Spleen (tissue), 11 donors: ENCODE results near the gene TENM4. TPM values are rescaled to one million over a fixed set of nuclear protein-coding genes. Genes with fewer than 3 reads are reported as not detected.

Experiments used
- DNase-seq: peaks from one replicate; pipeline ENCODE4 v3.0.0-alpha.2; 2020
- H3K27ac ChIP-seq, 8 donors: fragments of 200-600 bp; sonication (generic) in 7 of 8; 1 replicate in 4 of 8; 2 replicates in 4 of 8; pipeline versions ENCODE4 v1.5.0 to v1.8.0; 2016 to 2021; ENCODE audit warnings: inconsistent platforms in 4 of 8, mild to moderate bottlenecking in 4 of 8, moderate library complexity in 1 of 8
- H3K27me3 ChIP-seq, 7 donors: fragments of 200-600 bp; sonication (generic) in 6 of 7; replicated peaks in 1 of 7; 1 replicate in 4 of 7; 2 replicates in 3 of 7; pipeline versions ENCODE4 v1.5.0 to v1.8.0; 2016 to 2021; ENCODE audit warnings: inconsistent platforms in 3 of 7, mild to moderate bottlenecking in 1 of 7
- H3K36me3 ChIP-seq, 6 donors: fragments of 200-600 bp; sonication (generic) in 5 of 6; 1 replicate in 4 of 6; 2 replicates in 2 of 6; pipeline versions ENCODE4 v1.5.0 to v1.8.0; 2016 to 2021; ENCODE audit warnings: inconsistent platforms in 2 of 6
- H3K4me1 ChIP-seq, 6 donors: fragments of 200-600 bp; sonication (generic) in 5 of 6; 1 replicate in 3 of 6; 2 replicates in 3 of 6; pipeline versions ENCODE4 v1.5.0 to v1.8.0; 2016 to 2021; ENCODE audit warnings: inconsistent platforms in 3 of 6
- H3K4me3 ChIP-seq, 8 donors: fragments of 200-600 bp; sonication (generic) in 7 of 8; 1 replicate in 4 of 8; 2 replicates in 4 of 8; pipeline versions ENCODE4 v1.5.0 to v1.8.0; 2016 to 2021; ENCODE audit warnings: inconsistent platforms in 4 of 8, mild to moderate bottlenecking in 4 of 8, moderate library complexity in 2 of 8
- H3K9me3 ChIP-seq, 8 donors: fragments of 200-600 bp; sonication (generic) in 7 of 8; 1 replicate in 4 of 8; 2 replicates in 4 of 8; pipeline versions ENCODE4 v1.5.0 to v1.8.0; 2016 to 2021; ENCODE audit warnings: inconsistent platforms in 4 of 8
- POLR2A ChIP-seq, 3 donors: fragments of 450-650 bp; IDR thresholded peaks; one replicate each; pipeline ENCODE4 v1.5.1; 2017; ENCODE audit warnings: antibody characterized with exemption in 3 of 3, mild to moderate bottlenecking in 1 of 3
- POLR2AphosphoS5 ChIP-seq, 3 donors: sonication (generic); formaldehyde crosslinking; IDR thresholded peaks; one replicate each; pipeline ENCODE4 v1.5.1; 2017; ENCODE audit warnings: antibody characterized with exemption in 3 of 3
- WGBS, 5 donors: extraction: QIAGEN DNeasy Blood & Tissue Kit in 3 of 5; methylation state at CpG; one replicate each; pipeline versions ENCODE4 v1.1.5 to v1.1.7; 2013 to 2018; 5-methylcytosine and 5-hydroxymethylcytosine counted together
- intact Hi-C: fragments of 100-400 bp; cut with DNase I; formaldehyde crosslinking; loops from one replicate; pipeline ENCODE4 v1.15.0; 2023; ENCODE audit warnings: low total_unique reads
- polyA plus RNA-seq, 3 donors: library from polyadenylated mRNA; stranded (reverse); fragments of 200-250 nt; gene quantifications; one replicate each; pipeline ENCODE4 v1.2.1, GENCODE V29; 2013
- total RNA-seq, 7 donors: library from RNA; depleted of rRNA in 3 of 7; stranded (reverse); fragments of >200 nt in 3 of 7; fragmentation: NEBNext Ultra II Directional in 4 of 7; extraction: Animal tissue kit (Norgen Biotek cat#: 25700) in 4 of 7; gene quantifications; one replicate each; pipeline versions ENCODE4 v1.1.0 to v1.2.1, GENCODE V29; 2016 to 2021
- TF ChIP-seq, protein P1 (sequence below), 11 experiments: fragments of 200-600 bp in 7 of 11; fragments of 450-650 bp in 4 of 11; sonication (generic) in 4 of 11; IDR thresholded peaks in 8 of 11; conservative IDR thresholded peaks in 3 of 11; 1 replicate in 7 of 11; 2 replicates in 4 of 11; pipeline versions ENCODE4 v1.4.0 to v1.8.0; 2016 to 2021; ENCODE audit warnings: antibody characterized with exemption in 11 of 11, inconsistent platforms in 4 of 11, mild to moderate bottlenecking in 1 of 11
- donor health status: healthy with polysubstance abuse.
- donor health status: DM: no; HTN: no; CAD: no; lungs with moderate emphysema.
- donor health status: DM: no; HTN: no; CAD: no.
- donor health status: Bipolar disorder and iron deficiency.
- donor health status: healthy.
- donor health status: DM: no; HTN: no; CAD: no.
- donor health status: DM: yes; HTN: yes; CAD: no.

The TENM4 gene
- total and polyA plus RNA-seq, 10 donors, result 0.09 to 4.5 (median 1.2) TPM

DNA sequence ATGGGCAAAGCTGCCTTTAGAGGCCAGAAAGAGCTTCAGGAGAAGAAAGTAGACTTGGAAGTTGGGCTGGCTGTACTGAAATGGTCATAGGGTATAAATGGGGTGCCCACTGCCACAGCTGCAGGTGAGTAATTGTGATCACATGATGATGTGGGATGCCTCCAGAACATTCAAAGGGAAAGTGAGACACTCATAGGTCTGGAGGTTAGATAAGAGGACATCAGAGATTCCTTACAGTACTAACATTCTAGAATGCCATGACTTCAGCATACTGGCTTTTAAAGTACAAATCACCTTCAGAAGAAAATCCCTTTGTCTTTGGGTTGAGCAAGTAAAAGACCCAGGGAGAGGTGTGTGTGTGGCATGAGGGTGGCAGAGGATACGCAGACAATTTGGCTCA, 419.2 kb downstream of the TENM4 start:
- Histone ChIP-seq H3K27me3 (peaks cover 0 to 60% (median 6%) of the 10 kb centered on the region in 7 donors), H3K27ac (no peak overlapping the region), H3K9me3 (no peaks in the 10 kb centered on the region), H3K4me3 (no peak overlapping the region), H3K4me1 (no peaks in the 10 kb centered on the region), H3K36me3 (no peaks in the 10 kb centered on the region)
- no peak for DNase-seq
- TF ChIP-seq, protein P1, sequence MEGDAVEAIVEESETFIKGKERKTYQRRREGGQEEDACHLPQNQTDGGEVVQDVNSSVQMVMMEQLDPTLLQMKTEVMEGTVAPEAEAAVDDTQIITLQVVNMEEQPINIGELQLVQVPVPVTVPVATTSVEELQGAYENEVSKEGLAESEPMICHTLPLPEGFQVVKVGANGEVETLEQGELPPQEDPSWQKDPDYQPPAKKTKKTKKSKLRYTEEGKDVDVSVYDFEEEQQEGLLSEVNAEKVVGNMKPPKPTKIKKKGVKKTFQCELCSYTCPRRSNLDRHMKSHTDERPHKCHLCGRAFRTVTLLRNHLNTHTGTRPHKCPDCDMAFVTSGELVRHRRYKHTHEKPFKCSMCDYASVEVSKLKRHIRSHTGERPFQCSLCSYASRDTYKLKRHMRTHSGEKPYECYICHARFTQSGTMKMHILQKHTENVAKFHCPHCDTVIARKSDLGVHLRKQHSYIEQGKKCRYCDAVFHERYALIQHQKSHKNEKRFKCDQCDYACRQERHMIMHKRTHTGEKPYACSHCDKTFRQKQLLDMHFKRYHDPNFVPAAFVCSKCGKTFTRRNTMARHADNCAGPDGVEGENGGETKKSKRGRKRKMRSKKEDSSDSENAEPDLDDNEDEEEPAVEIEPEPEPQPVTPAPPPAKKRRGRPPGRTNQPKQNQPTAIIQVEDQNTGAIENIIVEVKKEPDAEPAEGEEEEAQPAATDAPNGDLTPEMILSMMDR (IDR thresholded peaks at IDR 0.05 in 8 of 11, conservative IDR thresholded peaks at IDR 0.05 in 3 of 11), result no peak
- TF ChIP-seq POLR2A (IDR thresholded peaks at IDR 0.05) (no peak), POLR2AphosphoS5 (IDR thresholded peaks at IDR 0.05) (no peak)
- intact Hi-C loops, result no loop called here
- 94 to 100% (median 97%) methylated on average over 1 of the region's 1 CpG for WGBS, 5 donors

DNA sequence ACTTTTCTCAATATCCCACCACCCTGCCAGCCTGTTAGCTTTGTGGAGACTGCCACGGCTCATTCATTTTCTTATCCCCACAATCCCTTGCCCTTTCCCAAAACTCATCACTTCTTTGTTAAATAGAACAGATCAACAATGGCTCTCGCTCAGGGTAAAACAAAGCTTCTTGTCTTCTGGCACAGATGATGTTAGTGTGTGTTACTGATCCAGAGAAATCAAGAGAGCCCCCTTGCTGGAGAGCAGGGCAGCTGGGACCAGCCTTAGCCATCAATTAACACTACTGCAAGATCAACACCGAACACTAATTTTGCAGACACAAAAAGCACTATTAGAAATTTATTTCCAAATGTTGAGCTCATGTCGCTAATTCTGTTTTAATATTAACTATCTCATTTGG, 420.9 kb downstream of the TENM4 start:
- intact Hi-C loops, result no loop called here
- no peak overlapping the region for H3K4me3 ChIP-seq

DNA sequence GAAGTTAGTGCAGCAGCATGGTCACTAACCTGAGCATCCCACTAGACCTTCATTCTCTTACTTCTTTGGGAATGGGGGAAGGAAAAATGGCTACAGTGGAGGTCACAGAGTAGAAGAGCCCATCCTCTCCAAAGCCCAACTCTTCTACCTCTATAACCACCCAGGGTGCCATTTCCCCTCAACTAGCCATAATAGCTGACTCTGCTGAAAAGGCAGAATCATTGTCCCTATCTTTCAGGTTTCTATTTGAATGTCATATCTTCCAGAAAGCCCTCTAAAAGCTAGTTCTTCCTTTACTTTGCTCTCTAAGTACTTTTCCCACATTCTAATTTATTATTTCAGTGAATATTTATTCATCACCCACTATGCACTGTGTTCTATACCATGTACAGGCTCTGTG, 421.6 kb downstream of the TENM4 start:
- Histone ChIP-seq H3K4me3 (no peak overlapping the region), H3K9me3 (no peaks in the 10 kb centered on the region), H3K27me3 (peaks cover 0 to 48% (median 5%) of the 10 kb centered on the region in 7 donors), H3K36me3 (no peaks in the 10 kb centered on the region), H3K27ac (no peak overlapping the region), H3K4me1 (no peaks in the 10 kb centered on the region)
- TF ChIP-seq, protein P1 (IDR thresholded peaks at IDR 0.05 in 8 of 11, conservative IDR thresholded peaks at IDR 0.05 in 3 of 11), result no peak
- TF ChIP-seq POLR2AphosphoS5 (IDR thresholded peaks at IDR 0.05) (no peak), POLR2A (IDR thresholded peaks at IDR 0.05) (no peak)
- no peak for DNase-seq
- intact Hi-C loops, result no loop called here

More for the DNA sequence above, 420.9 kb downstream of the TENM4 start:
- no peak for DNase-seq
- H3K36me3 ChIP-seq, result no peaks in the 10 kb centered on the region
- no peaks in the 10 kb centered on the region for H3K4me1 ChIP-seq
- peaks cover 0 to 50% (median 5%) of the 10 kb centered on the region in 7 donors for H3K27me3 ChIP-seq
- H3K9me3 ChIP-seq, result no peaks in the 10 kb centered on the region
- TF ChIP-seq, protein P1 (IDR thresholded peaks at IDR 0.05 in 8 of 11, conservative IDR thresholded peaks at IDR 0.05 in 3 of 11), result no peak
- TF ChIP-seq POLR2AphosphoS5 (IDR thresholded peaks at IDR 0.05) (no peak), POLR2A (IDR thresholded peaks at IDR 0.05) (no peak)
- H3K27ac ChIP-seq, result no peak overlapping the region
- WGBS, 5 donors, result 88 to 92% (median 90%) methylated on average over 4 of the region's 4 CpGs

DNA sequence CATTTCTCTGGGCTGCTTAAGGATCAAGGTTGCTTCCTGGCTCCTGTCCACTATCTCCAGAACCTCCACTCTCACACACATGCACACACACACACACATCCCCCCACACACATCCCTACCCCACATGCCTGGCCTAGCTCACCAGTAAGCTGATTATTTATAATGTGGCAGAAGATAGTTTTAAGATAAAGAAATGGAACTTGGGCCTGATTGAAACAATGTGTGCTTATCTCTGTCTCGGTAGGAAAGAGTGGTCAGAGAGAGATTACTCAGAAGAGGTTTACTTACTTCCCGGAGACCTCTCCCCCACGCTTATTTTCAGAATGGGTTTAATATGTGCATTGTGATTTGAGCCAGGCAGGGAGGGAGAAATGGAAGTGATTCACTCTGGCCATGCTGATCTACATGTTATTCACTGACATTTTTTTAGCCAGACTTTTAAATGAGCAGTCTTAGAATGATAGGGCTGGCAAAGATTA, 422.4 kb downstream of the TENM4 start:
- WGBS, 5 donors, result 3 to 11% (median 8%) methylated on average over 3 of the region's 3 CpGs
- no peak for TF ChIP-seq POLR2AphosphoS5 (IDR thresholded peaks at IDR 0.05)
- no peak for TF ChIP-seq POLR2A (IDR thresholded peaks at IDR 0.05)
- TF ChIP-seq, protein P1 (IDR thresholded peaks at IDR 0.05 in 8 of 11, conservative IDR thresholded peaks at IDR 0.05 in 3 of 11), result no peak
- no peak for DNase-seq
- Histone ChIP-seq H3K36me3 (no peaks in the 10 kb centered on the region), H3K27me3 (peaks cover 0 to 43% (median 5%) of the 10 kb centered on the region in 7 donors), H3K27ac (no peak overlapping the region), H3K9me3 (no peaks in the 10 kb centered on the region), H3K4me1 (no peaks in the 10 kb centered on the region), H3K4me3 (no peak overlapping the region)
- intact Hi-C loops, result no loop called here
